ENCODE data around the gene ELFN1.
"Not testable (repeated sequence)": the region's sequence is repeated elsewhere in the genome, so short reads cannot be mapped to it uniquely, and the experiment has no call there.

DNA sequence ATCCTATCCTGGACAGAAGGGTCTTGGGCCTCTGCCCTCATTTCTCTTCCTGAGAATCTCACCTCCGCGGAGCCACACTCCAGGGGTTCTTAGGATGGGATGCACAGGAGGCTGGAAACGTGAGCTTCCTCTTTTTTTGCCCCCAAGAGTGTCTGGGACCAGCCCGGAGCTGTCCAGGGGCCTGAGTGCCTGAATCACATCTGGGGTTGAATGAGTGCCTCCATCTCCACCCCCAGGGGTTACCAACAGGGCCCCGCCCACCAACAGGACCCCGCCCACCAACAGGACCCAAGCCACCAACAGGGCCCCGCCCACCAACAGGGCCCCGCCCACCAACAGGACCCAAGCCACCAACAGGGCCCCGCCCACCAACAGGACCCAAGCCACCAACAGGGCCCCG lies 48.8 kb downstream of the ELFN1 start:
- TF ChIP-seq TAF1 (IDR thresholded peaks at IDR 0.05; ENCODE audit: borderline replicate concordance, low read depth, low read length); POLR2A (IDR thresholded peaks at IDR 0.05; ENCODE audit: low read depth, low read length); POLR2AphosphoS5 (IDR thresholded peaks at IDR 0.05; ENCODE audit: low read depth, low read length): not testable (repeated sequence)
